Measurements from ENCODE around the gene CYBRD1.
A peak's percentile ranks its signal among the peaks of the same experiment; 100 is the strongest.

Gene CYBRD1

GRCh38 chr2:171557363-171557762 lies 35.1 kb downstream of the CYBRD1 start:
- DNase-seq: no peak

GRCh38 chr2:171563301-171563700 lies 41.0 kb downstream of the CYBRD1 start:
- DNase-seq: no peak

- no peak for DNase-seq
Measured at GRCh38 chr2:171564463-171564862, 42.2 kb downstream of the CYBRD1 start.

GRCh38 chr2:171566057-171566456 lies 43.8 kb downstream of the CYBRD1 start:
- DNase-seq: no peak

GRCh38 chr2:171566753-171567152 lies 44.5 kb downstream of the CYBRD1 start:
- DNase-seq: no peak

- DNase-seq: no peak
Measured at GRCh38 chr2:171568089-171568488, 45.8 kb downstream of the CYBRD1 start.

- no peak for DNase-seq
Measured at GRCh38 chr2:171571721-171572120, 49.4 kb downstream of the CYBRD1 start.

GRCh38 chr2:171574149-171574795 lies 52.0 kb downstream of the CYBRD1 start:
- peak; percentile 89 for DNase-seq

- DNase-seq: no peak
Measured at GRCh38 chr2:171575606-171576005, 53.3 kb downstream of the CYBRD1 start.

GRCh38 chr2:171578127-171578803 lies 56.0 kb downstream of the CYBRD1 start:
- DNase-seq: no peak

GRCh38 chr2:171579481-171579880 lies 57.2 kb downstream of the CYBRD1 start:
- DNase-seq: no peak

- no peak for DNase-seq
Measured at GRCh38 chr2:171583566-171583965, 61.3 kb downstream of the CYBRD1 start.

GRCh38 chr2:171584001-171584400 lies 61.7 kb downstream of the CYBRD1 start:
- DNase-seq: no peak

GRCh38 chr2:171587132-171587531 lies 64.9 kb downstream of the CYBRD1 start:
- no peak for DNase-seq

GRCh38 chr2:171587567-171587966 lies 65.3 kb downstream of the CYBRD1 start:
- no peak for DNase-seq

GRCh38 chr2:171590116-171590515 lies 67.8 kb downstream of the CYBRD1 start:
- no peak for DNase-seq

- no peak for DNase-seq
Measured at GRCh38 chr2:171592036-171592555, 69.8 kb downstream of the CYBRD1 start.

- no peak for DNase-seq
Measured at GRCh38 chr2:171595456-171595855, 73.2 kb downstream of the CYBRD1 start.

GRCh38 chr2:171595896-171596295 lies 73.6 kb downstream of the CYBRD1 start:
- no peak for DNase-seq

GRCh38 chr2:171598713-171599319 lies 76.5 kb downstream of the CYBRD1 start:
- DNase-seq: peak; percentile 60

GRCh38 chr2:171600126-171600525 lies 77.9 kb downstream of the CYBRD1 start:
- no peak for DNase-seq

GRCh38 chr2:171602352-171602751 lies 80.1 kb downstream of the CYBRD1 start:
- no peak for DNase-seq

Measured in islet precursor cell (in vitro differentiated cells).